A549 treated with Mapracorat at 1 μM for 4 hours (cell line): ENCODE results near the gene DBET. TPM values are rescaled to one million over a fixed set of nuclear protein-coding genes. Genes with fewer than 3 reads are reported as not detected.

Source experiments
- total RNA-seq: library from RNA; stranded (reverse); fragments of 200-300 nt; extraction: Qiagen RNA extraction; gene quantifications from 5 replicates; pipeline ENCODE4 v1.2.3, GENCODE V29; 2022

The DBET gene
- total RNA-seq, result not detected in 5 replicates

DNA sequence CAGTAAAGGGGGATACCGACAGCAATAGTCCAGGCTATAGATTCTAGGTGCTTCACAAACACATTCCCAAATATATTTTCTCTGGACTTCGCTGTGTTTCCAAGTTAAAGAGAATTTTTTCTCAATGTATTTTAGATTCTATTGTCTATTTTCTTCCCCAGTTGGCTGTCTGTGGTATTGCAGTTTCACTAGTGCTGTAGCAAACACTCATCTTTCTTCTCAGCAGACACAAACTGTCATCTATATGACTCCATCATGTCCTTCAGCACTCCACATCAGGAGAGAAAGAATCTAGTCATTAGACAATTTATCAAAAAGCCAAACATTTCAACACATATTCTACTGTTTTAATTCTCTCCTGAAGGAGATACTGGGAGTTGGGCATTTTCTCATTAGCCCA is at the start of gene DBET:
DBET (plus strand) TSS at position 161 of the 400 bp plus-strand sequence.

GRCh38 chr4:190027156-190027555 is 37.1 kb upstream of the DBET start, which contains the start of gene FRG2:
TSS of gene FRG2 (minus strand) at chr4:190027256. CDS start at chr4:190027204, 52 bp downstream.

Other genes with a start within 250 kb of the DBET start
- gene FRG1, start 123.6 kb upstream of the DBET start, total RNA-seq, result 34.3 to 47.2 TPM (median 36.4 TPM) in 5 replicates
- gene FRG2, start 37.2 kb upstream of the DBET start, total RNA-seq, result not detected in 5 replicates
- not detected in 5 replicates for gene DUX4, start 109.3 kb downstream of the DBET start, total RNA-seq